Activated CD8-positive, alpha-beta T cell treated with anti-CD3 and anti-CD28 coated beads, Interleukin-2, amount 10 ng/mL, durations not matched to agents 7 days and 5 days (primary cell): Measurements from ENCODE around the gene INAFM1. TPM values are rescaled to one million over a fixed set of nuclear protein-coding genes. Genes with fewer than 3 reads are reported as not detected.
"Not testable (repeated sequence)": the region's sequence is repeated elsewhere in the genome, so short reads cannot be mapped to it uniquely, and the experiment has no call there.

Experiments used
- ATAC-seq: fragments of 150-1000 bp; cut with Tn5 transposase; one replicate; pipeline ENCODE4 v1.10.0; 2021; ENCODE audit warnings: moderate library complexity
- CTCF ChIA-PET: fragments of 350-600 bp; sonication (Branson Sonifier 250); formaldehyde crosslinking; loops from one replicate; lab custom pipeline; 2021; ENCODE audit warnings: antibody characterized with exemption; lab: Charles Lee
- POLR2A ChIA-PET: fragments of 350-600 bp; sonication (Branson Sonifier 250); formaldehyde crosslinking; loops from one replicate; lab custom pipeline; 2021; ENCODE audit warnings: antibody characterized with exemption; lab: Charles Lee
- DNase-seq: peaks from one replicate; pipeline ENCODE4 v3.0.0-alpha.2; 2020
- H3K27ac Mint-ChIP-seq: one replicate; pipeline ENCODE4 v1.8.0; 2021; ENCODE audit warnings: mild to moderate bottlenecking, mixed read lengths
- H3K27me3 Mint-ChIP-seq: one replicate; pipeline ENCODE4 v1.8.0; 2021; ENCODE audit warnings: low read depth, mixed read lengths
- H3K36me3 Mint-ChIP-seq: one replicate; pipeline ENCODE4 v1.8.0; 2021; ENCODE audit warnings: low read depth, mixed read lengths
- H3K4me1 Mint-ChIP-seq: one replicate; pipeline ENCODE4 v1.8.0; 2021; ENCODE audit warnings: low read depth, mixed read lengths
- H3K4me3 Mint-ChIP-seq: one replicate; pipeline ENCODE4 v1.8.0; 2021; ENCODE audit warnings: mild to moderate bottlenecking, mixed read lengths
- H3K9me3 Mint-ChIP-seq: one replicate; pipeline ENCODE4 v1.8.0; 2022; ENCODE audit warnings: mixed read lengths; ENCODE audit not compliant: insufficient read depth
- total RNA-seq, 2 experiments: library from RNA; stranded (reverse); gene quantifications; one replicate each; pipeline ENCODE4 v1.2.3, GENCODE V29; 2021

INAFM1 gene
- total RNA-seq, 2 experiments from 2014 or later, result 12.9 to 14.3 TPM

DNA sequence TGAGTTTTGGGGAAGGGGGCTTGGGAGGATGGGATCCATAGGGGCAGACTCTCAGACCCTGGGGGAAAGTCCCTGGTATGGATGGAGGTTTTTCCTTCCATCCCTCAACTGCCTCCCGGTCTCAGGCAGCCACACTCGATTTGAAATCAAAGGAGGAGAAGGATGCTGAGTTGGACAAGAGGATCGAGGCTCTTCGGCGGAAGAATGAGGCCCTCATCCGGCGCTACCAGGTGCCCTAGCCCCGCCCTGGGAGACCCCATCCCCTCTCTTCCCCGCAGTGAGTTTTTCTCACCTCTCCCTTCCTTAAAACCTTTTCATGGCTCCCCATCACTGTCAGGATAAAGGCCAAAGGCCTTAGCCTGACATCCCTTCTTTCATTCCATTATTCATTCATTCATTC lies 16.3 kb upstream of the INAFM1 start:
- Mint-ChIP-seq H3K9me3 (no peaks in the 10 kb centered on the region), H3K27me3 (no peaks in the 10 kb centered on the region), H3K27ac (peak overlapping the region; percentile 97), H3K4me3 (peak overlapping the region; percentile 87), H3K36me3 (peaks cover 43% of the 10 kb centered on the region), H3K4me1 (peaks cover 45% of the 10 kb centered on the region)
- ChIA-PET POLR2A (no interaction called here), CTCF (no interaction called here)
- DNase-seq, result no peak
- ATAC-seq, result no peak

GRCh38 chr19:47258895-47259555 lies 15.7 kb upstream of the INAFM1 start:
- no peak for DNase-seq
- H3K27ac Mint-ChIP-seq, result peak overlapping the region; percentile 45
- H3K27me3 Mint-ChIP-seq, result no peaks in the 10 kb centered on the region
- ChIA-PET CTCF (no interaction called here), POLR2A (interaction anchor here (0.8 kb wide), 1 partner anchor 15 kb away, joined by 5 read pairs; no protein-coding TSS in a partner anchor)
- H3K4me3 Mint-ChIP-seq, result peak overlapping the region; percentile 87
- H3K9me3 Mint-ChIP-seq, result no peaks in the 10 kb centered on the region
- peaks cover 45% of the 10 kb centered on the region for H3K4me1 Mint-ChIP-seq
- ATAC-seq, result no peak
- peaks cover 43% of the 10 kb centered on the region for H3K36me3 Mint-ChIP-seq

GRCh38 chr19:47260476-47260875 lies 14.2 kb upstream of the INAFM1 start:
- CTCF ChIA-PET, result no interaction called here
- no peak for DNase-seq
- peaks cover 45% of the 10 kb centered on the region for H3K4me1 Mint-ChIP-seq
- H3K9me3 Mint-ChIP-seq, result no peaks in the 10 kb centered on the region
- no peak for ATAC-seq
- POLR2A ChIA-PET, result interaction anchor here (1.1 kb wide), 1 partner anchor 9 kb away, joined by 3 read pairs; no protein-coding TSS in a partner anchor
- H3K4me3 Mint-ChIP-seq, result no peak overlapping the region
- H3K27ac Mint-ChIP-seq, result peak overlapping the region; percentile 47
- H3K36me3 Mint-ChIP-seq, result peaks cover 51% of the 10 kb centered on the region
- H3K27me3 Mint-ChIP-seq, result no peaks in the 10 kb centered on the region

GRCh38 chr19:47261946-47262793 lies 12.5 kb upstream of the INAFM1 start:
- H3K27me3 Mint-ChIP-seq, ATAC-seq, H3K9me3 Mint-ChIP-seq, DNase-seq, H3K4me3 Mint-ChIP-seq, H3K27ac Mint-ChIP-seq: not testable (repeated sequence)
- ChIA-PET POLR2A (interaction anchor here (1.2 kb wide), 1 partner anchor 12 kb away, joined by 6 read pairs; the partner anchor contains the start of gene INAFM1), CTCF (interaction anchor here (0.9 to 1.0 kb wide), 2 partner anchors 8 to 10 kb away, joined by 3 read pairs; no protein-coding TSS in a partner anchor)
- peaks cover 60% of the 10 kb centered on the region for H3K36me3 Mint-ChIP-seq
- H3K4me1 Mint-ChIP-seq, result peaks cover 38% of the 10 kb centered on the region

DNA sequence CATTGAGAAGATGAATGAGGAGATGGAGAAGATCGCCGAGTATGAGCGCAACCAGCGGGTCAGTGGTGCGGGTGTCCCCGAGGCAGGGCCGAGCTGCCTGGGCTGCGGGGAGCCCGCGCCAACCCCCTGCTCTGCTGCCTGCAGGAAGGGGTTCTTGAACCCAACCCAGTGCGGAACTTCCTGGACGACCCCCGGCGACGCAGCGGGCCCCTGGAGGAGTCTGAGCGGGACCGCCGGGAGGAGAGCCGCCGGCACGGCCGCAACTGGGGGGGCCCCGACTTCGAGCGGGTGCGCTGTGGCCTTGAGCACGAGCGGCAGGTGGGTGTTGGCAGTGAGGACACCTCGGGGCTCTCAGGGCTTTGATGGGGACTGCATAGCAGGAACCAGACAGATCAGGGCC lies 10.1 kb upstream of the INAFM1 start:
- CTCF ChIA-PET, result no interaction called here
- no peak overlapping the region for H3K4me3 Mint-ChIP-seq
- no peak overlapping the region for H3K27ac Mint-ChIP-seq
- peaks cover 14% of the 10 kb centered on the region for H3K4me1 Mint-ChIP-seq
- peaks cover 48% of the 10 kb centered on the region for H3K36me3 Mint-ChIP-seq
- no peaks in the 10 kb centered on the region for H3K9me3 Mint-ChIP-seq
- DNase-seq (no peak), ATAC-seq (no peak)
- H3K27me3 Mint-ChIP-seq, result no peaks in the 10 kb centered on the region
- POLR2A ChIA-PET, result no interaction called here

- Mint-ChIP-seq H3K36me3 (peaks cover 46% of the 10 kb centered on the region), H3K27ac (no peak overlapping the region), H3K4me1 (peaks cover 2% of the 10 kb centered on the region), H3K4me3 (no peak overlapping the region), H3K9me3 (no peaks in the 10 kb centered on the region), H3K27me3 (no peaks in the 10 kb centered on the region)
- ATAC-seq, result no peak
- no peak for DNase-seq
- POLR2A ChIA-PET, result no interaction called here
- CTCF ChIA-PET, result interaction anchor here (0.7 kb wide), 1 partner anchor 10 kb away, joined by 3 read pairs; the partner anchor contains the start of gene CCDC9
Observed at GRCh38 chr19:47266401-47266941, 8.2 kb upstream of the INAFM1 start.

DNA sequence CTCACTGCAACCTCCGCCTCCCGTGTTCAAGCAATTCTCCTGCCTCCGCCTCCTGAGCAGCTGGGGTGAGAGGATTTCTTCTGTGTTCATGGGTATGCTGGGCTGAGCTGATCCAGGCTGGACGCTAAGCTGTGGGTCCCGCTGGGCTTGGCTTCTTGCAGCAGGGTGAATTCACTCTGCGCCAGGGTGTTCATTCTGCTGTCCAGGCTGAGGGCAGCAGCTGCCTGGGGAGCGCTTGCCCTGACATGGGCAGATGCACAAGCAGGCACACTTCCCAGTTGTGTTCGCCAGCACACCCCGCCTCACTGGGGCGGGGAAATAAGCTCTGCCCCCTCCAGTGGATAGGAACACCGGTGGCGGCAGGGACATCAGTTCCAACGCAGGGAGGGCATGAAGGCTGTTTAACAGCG lies 7.3 kb upstream of the INAFM1 start:
- H3K4me3 Mint-ChIP-seq, result no peak overlapping the region
- ATAC-seq (no peak), DNase-seq (no peak)
- no peak overlapping the region for H3K27ac Mint-ChIP-seq
- CTCF ChIA-PET, result no interaction called here
- POLR2A ChIA-PET, result no interaction called here
- no peaks in the 10 kb centered on the region for H3K27me3 Mint-ChIP-seq
- peaks cover 45% of the 10 kb centered on the region for H3K36me3 Mint-ChIP-seq
- no peaks in the 10 kb centered on the region for H3K9me3 Mint-ChIP-seq
- H3K4me1 Mint-ChIP-seq, result peaks cover 7% of the 10 kb centered on the region

DNA sequence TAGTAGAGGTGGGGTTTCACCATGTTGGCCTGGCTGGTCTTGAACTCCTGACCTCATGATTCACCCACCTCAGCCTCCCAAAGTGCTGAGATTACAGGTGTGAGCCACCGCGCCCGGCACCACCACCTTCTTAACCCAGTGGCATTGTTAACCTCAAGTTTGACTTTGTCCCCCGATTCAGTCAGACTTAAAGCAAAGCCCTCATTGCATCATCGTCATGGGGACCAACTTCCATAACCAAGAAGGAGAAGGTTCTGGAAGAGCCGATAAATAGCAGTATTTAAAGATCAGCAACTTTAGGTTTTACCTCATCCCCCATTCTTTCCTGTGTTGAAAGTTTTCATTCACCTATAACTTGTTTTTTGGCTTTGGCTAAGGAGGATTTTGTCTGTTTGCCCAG lies 6.7 kb upstream of the INAFM1 start:
- POLR2A ChIA-PET, result no interaction called here
- Mint-ChIP-seq H3K4me1 (peaks cover 12% of the 10 kb centered on the region), H3K27me3 (no peaks in the 10 kb centered on the region), H3K36me3 (peaks cover 46% of the 10 kb centered on the region), H3K9me3 (no peaks in the 10 kb centered on the region), H3K27ac (no peak overlapping the region), H3K4me3 (no peak overlapping the region)
- no peak for DNase-seq
- CTCF ChIA-PET, result no interaction called here
- no peak for ATAC-seq

DNA sequence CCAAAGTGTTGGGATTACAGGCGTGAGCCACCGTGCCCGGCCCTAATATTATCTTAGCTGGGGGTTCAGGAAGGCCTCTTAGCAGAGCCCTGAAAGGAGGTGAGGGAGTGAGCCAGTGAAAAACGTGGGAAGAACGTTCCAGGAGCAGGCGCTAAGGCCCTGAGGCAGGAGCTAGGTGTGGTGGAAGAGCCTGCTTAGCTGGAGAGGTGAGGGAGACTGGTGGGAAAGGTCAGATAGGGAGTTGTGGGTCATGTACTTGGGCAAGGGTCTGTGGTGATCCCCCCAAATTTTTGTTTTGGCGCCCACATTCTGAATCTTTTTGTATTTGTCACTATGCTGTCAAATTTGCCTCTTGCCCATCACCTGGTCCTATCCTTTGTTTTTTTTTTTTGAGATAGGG lies 5.1 kb upstream of the INAFM1 start:
- ATAC-seq, result no peak
- Mint-ChIP-seq H3K36me3 (peaks cover 41% of the 10 kb centered on the region), H3K4me1 (peaks cover 13% of the 10 kb centered on the region), H3K4me3 (no peak overlapping the region), H3K9me3 (no peaks in the 10 kb centered on the region), H3K27me3 (no peaks in the 10 kb centered on the region), H3K27ac (peak overlapping the region; percentile 34)
- ChIA-PET CTCF (no interaction called here), POLR2A (interaction anchor here (1.0 to 1.6 kb wide), 2 partner anchors 9 to 12 kb away, joined by 3 to 6 read pairs; no protein-coding TSS in a partner anchor)
- no peak for DNase-seq

DNA sequence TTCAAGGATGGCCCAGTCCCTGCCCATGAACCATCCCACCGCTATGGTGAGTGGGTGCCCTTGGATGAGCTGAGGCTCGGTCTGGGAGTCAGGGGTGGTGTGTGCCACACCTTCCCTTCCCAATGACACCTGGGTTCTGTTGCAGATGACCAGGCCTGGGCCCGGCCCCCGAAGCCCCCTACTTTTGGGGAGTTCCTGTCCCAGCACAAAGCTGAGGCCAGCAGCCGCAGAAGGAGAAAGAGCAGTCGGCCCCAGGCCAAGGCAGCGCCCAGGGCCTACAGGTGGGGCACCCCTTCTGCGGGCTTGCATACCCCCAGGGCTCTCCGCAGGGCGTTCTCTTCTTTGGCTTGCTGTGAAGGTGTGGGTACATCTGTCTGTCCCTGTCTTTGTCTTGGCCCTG lies 4.3 kb upstream of the INAFM1 start:
- Mint-ChIP-seq H3K4me1 (peaks cover 15% of the 10 kb centered on the region), H3K4me3 (no peak overlapping the region), H3K9me3 (no peaks in the 10 kb centered on the region), H3K27me3 (no peaks in the 10 kb centered on the region), H3K36me3 (peaks cover 40% of the 10 kb centered on the region), H3K27ac (peak overlapping the region; percentile 28)
- DNase-seq (no peak), ATAC-seq (no peak)
- ChIA-PET POLR2A (interaction anchor here (1.6 kb wide), 1 partner anchor 13 kb away, joined by 6 read pairs; no protein-coding TSS in a partner anchor), CTCF (interaction anchor here (1.5 kb wide), 1 partner anchor 9 kb away, joined by 3 read pairs; no protein-coding TSS in a partner anchor)

DNA sequence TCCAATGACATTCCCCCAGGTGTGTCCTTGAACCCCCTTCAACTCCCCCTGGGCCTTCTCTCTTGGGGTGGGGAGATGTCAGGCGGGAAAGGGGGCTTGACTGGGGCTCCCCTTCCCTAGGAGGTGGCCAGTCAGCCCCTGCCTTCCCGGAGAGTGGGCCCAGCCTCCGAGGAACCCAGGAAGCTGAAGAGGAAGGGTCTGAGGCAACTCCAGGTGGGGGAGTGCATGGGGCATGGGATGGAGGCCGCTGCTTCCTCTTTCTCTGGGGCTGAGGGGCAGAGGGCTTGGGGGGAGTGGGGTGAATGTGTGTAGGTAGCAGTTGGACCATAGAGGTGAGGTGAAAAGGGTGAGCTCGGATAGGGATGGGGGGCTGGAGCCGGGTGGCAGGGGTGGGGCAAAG lies 2.7 kb upstream of the INAFM1 start:
- peaks cover 25% of the 10 kb centered on the region for H3K4me1 Mint-ChIP-seq
- no peak overlapping the region for H3K4me3 Mint-ChIP-seq
- POLR2A ChIA-PET, result interaction anchor here (1.2 to 1.3 kb wide), 2 partner anchors 15 to 159 kb away, joined by 4 to 8 read pairs; partner anchors contain the start of gene CCDC9
- no peak overlapping the region for H3K27ac Mint-ChIP-seq
- DNase-seq (no peak), ATAC-seq (no peak)
- H3K9me3 Mint-ChIP-seq, result no peaks in the 10 kb centered on the region
- H3K36me3 Mint-ChIP-seq, result peaks cover 43% of the 10 kb centered on the region
- CTCF ChIA-PET, result interaction anchor here (1.3 to 1.4 kb wide), 2 partner anchors 10 to 28 kb away, joined by 3 to 6 read pairs; no protein-coding TSS in a partner anchor
- no peaks in the 10 kb centered on the region for H3K27me3 Mint-ChIP-seq
